Measurements from ENCODE around the gene RALGAPA2.

- TF ChIP-seq POLR2A (IDR thresholded peaks at IDR 0.05; ENCODE audit: low read length) = no peak
- TF ChIP-seq GATA1 (IDR thresholded peaks at IDR 0.05; ENCODE audit: low read depth, low read length) = no peak
Observed at GRCh38 chr20:20658871-20659431, 53.5 kb downstream of the RALGAPA2 start.
